ENCODE measurements around the gene PALLD.

The PALLD gene

GRCh38 chr4:168863719-168864647, 367.1 kb downstream of the PALLD start:
- Histone ChIP-seq H3K4me3 (ENCODE audit: low read depth, low read length) (no peak overlapping the region), H3K9me3 (ENCODE audit: control insufficient read depth, insufficient read depth, low read length) (no peaks in the 10 kb centered on the region), H3K27me3 (ENCODE audit: control insufficient read depth, insufficient read depth, low read length) (no peaks in the 10 kb centered on the region), H3K4me1 (ENCODE audit: control insufficient read depth, insufficient read depth, low read length) (peaks cover 20% of the 10 kb centered on the region), H3K27ac (ENCODE audit: low read depth, low read length) (no peak overlapping the region), H3K9ac (ENCODE audit: low read depth, low read length) (no peak overlapping the region), H3K36me3 (ENCODE audit: control insufficient read depth, insufficient read depth, low read length) (no peaks in the 10 kb centered on the region; the same call in 1 of the 2 replicates)

GRCh38 chr4:168864821-168865541, 368.1 kb downstream of the PALLD start:
- Histone ChIP-seq H3K9ac (ENCODE audit: low read depth, low read length) (no peak overlapping the region), H3K27ac (ENCODE audit: low read depth, low read length) (peak overlapping the region; percentile 61), H3K27me3 (ENCODE audit: control insufficient read depth, insufficient read depth, low read length) (no peaks in the 10 kb centered on the region), H3K9me3 (ENCODE audit: control insufficient read depth, insufficient read depth, low read length) (no peaks in the 10 kb centered on the region), H3K36me3 (ENCODE audit: control insufficient read depth, insufficient read depth, low read length) (no peaks in the 10 kb centered on the region; the same call in 1 of the 2 replicates), H3K4me1 (ENCODE audit: control insufficient read depth, insufficient read depth, low read length) (peaks cover 20% of the 10 kb centered on the region), H3K4me3 (ENCODE audit: low read depth, low read length) (no peak overlapping the region)

GRCh38 chr4:168865854-168866253, 369.0 kb downstream of the PALLD start:
- no peaks in the 10 kb centered on the region; the same call in 1 of the 2 replicates for H3K36me3 ChIP-seq (ENCODE audit: control insufficient read depth, insufficient read depth, low read length)
- no peak overlapping the region for H3K27ac ChIP-seq (ENCODE audit: low read depth, low read length)
- H3K4me1 ChIP-seq (ENCODE audit: control insufficient read depth, insufficient read depth, low read length): peaks cover 20% of the 10 kb centered on the region
- H3K4me3 ChIP-seq (ENCODE audit: low read depth, low read length): no peak overlapping the region
- no peak overlapping the region for H3K9ac ChIP-seq (ENCODE audit: low read depth, low read length)
- H3K9me3 ChIP-seq (ENCODE audit: control insufficient read depth, insufficient read depth, low read length): no peaks in the 10 kb centered on the region
- H3K27me3 ChIP-seq (ENCODE audit: control insufficient read depth, insufficient read depth, low read length): no peaks in the 10 kb centered on the region

- peaks cover 20% of the 10 kb centered on the region for H3K4me1 ChIP-seq (ENCODE audit: control insufficient read depth, insufficient read depth, low read length)
Observed at GRCh38 chr4:168866635-168867034, 369.8 kb downstream of the PALLD start.

GRCh38 chr4:168867128-168867527, 370.3 kb downstream of the PALLD start:
- H3K9me3 ChIP-seq (ENCODE audit: control insufficient read depth, insufficient read depth, low read length): no peaks in the 10 kb centered on the region
- no peak overlapping the region for H3K4me3 ChIP-seq (ENCODE audit: low read depth, low read length)
- no peak overlapping the region for H3K27ac ChIP-seq (ENCODE audit: low read depth, low read length)
- H3K9ac ChIP-seq (ENCODE audit: low read depth, low read length): no peak overlapping the region
- no peaks in the 10 kb centered on the region; the same call in 1 of the 2 replicates for H3K36me3 ChIP-seq (ENCODE audit: control insufficient read depth, insufficient read depth, low read length)
- H3K4me1 ChIP-seq (ENCODE audit: control insufficient read depth, insufficient read depth, low read length): peaks cover 20% of the 10 kb centered on the region
- no peaks in the 10 kb centered on the region for H3K27me3 ChIP-seq (ENCODE audit: control insufficient read depth, insufficient read depth, low read length)

More at GRCh38 chr4:168866635-168867034, 369.8 kb downstream of the PALLD start:
- Histone ChIP-seq H3K27ac (ENCODE audit: low read depth, low read length) (no peak overlapping the region), H3K9me3 (ENCODE audit: control insufficient read depth, insufficient read depth, low read length) (no peaks in the 10 kb centered on the region), H3K9ac (ENCODE audit: low read depth, low read length) (no peak overlapping the region), H3K4me3 (ENCODE audit: low read depth, low read length) (no peak overlapping the region), H3K27me3 (ENCODE audit: control insufficient read depth, insufficient read depth, low read length) (no peaks in the 10 kb centered on the region), H3K36me3 (ENCODE audit: control insufficient read depth, insufficient read depth, low read length) (no peaks in the 10 kb centered on the region; the same call in 1 of the 2 replicates)

- H3K4me1 ChIP-seq (ENCODE audit: control insufficient read depth, insufficient read depth, low read length): peaks cover 19% of the 10 kb centered on the region
- H3K27ac ChIP-seq (ENCODE audit: low read depth, low read length): no peak overlapping the region
- H3K36me3 ChIP-seq (ENCODE audit: control insufficient read depth, insufficient read depth, low read length): no peaks in the 10 kb centered on the region
- H3K4me3 ChIP-seq (ENCODE audit: low read depth, low read length): no peak overlapping the region
- no peaks in the 10 kb centered on the region for H3K9me3 ChIP-seq (ENCODE audit: control insufficient read depth, insufficient read depth, low read length)
- H3K9ac ChIP-seq (ENCODE audit: low read depth, low read length): no peak overlapping the region
- no peaks in the 10 kb centered on the region for H3K27me3 ChIP-seq (ENCODE audit: control insufficient read depth, insufficient read depth, low read length)
Observed at GRCh38 chr4:168868044-168868781, 371.4 kb downstream of the PALLD start.

GRCh38 chr4:168868802-168869201, 371.9 kb downstream of the PALLD start:
- H3K36me3 ChIP-seq (ENCODE audit: control insufficient read depth, insufficient read depth, low read length): no peaks in the 10 kb centered on the region
- no peaks in the 10 kb centered on the region for H3K27me3 ChIP-seq (ENCODE audit: control insufficient read depth, insufficient read depth, low read length)
- peaks cover 17% of the 10 kb centered on the region for H3K4me1 ChIP-seq (ENCODE audit: control insufficient read depth, insufficient read depth, low read length)
- H3K9me3 ChIP-seq (ENCODE audit: control insufficient read depth, insufficient read depth, low read length): no peaks in the 10 kb centered on the region
- H3K4me3 ChIP-seq (ENCODE audit: low read depth, low read length): no peak overlapping the region
- H3K27ac ChIP-seq (ENCODE audit: low read depth, low read length): no peak overlapping the region
- no peak overlapping the region for H3K9ac ChIP-seq (ENCODE audit: low read depth, low read length)

- H3K27ac ChIP-seq (ENCODE audit: low read depth, low read length): no peak overlapping the region
- no peaks in the 10 kb centered on the region for H3K27me3 ChIP-seq (ENCODE audit: control insufficient read depth, insufficient read depth, low read length)
- H3K9ac ChIP-seq (ENCODE audit: low read depth, low read length): no peak overlapping the region
- no peaks in the 10 kb centered on the region for H3K9me3 ChIP-seq (ENCODE audit: control insufficient read depth, insufficient read depth, low read length)
- peaks cover 10% of the 10 kb centered on the region for H3K4me1 ChIP-seq (ENCODE audit: control insufficient read depth, insufficient read depth, low read length)
- no peak overlapping the region for H3K4me3 ChIP-seq (ENCODE audit: low read depth, low read length)
- no peaks in the 10 kb centered on the region for H3K36me3 ChIP-seq (ENCODE audit: control insufficient read depth, insufficient read depth, low read length)
Observed at GRCh38 chr4:168870004-168870403, 373.2 kb downstream of the PALLD start.

- Histone ChIP-seq H3K27me3 (ENCODE audit: control insufficient read depth, insufficient read depth, low read length) (peaks cover 4% of the 10 kb centered on the region), H3K36me3 (ENCODE audit: control insufficient read depth, insufficient read depth, low read length) (no peaks in the 10 kb centered on the region), H3K4me1 (ENCODE audit: control insufficient read depth, insufficient read depth, low read length) (0 out of 2 replicates have a peak, but pooled peaks cover 3% of the 10 kb centered on the region), H3K27ac (ENCODE audit: low read depth, low read length) (no peak overlapping the region), H3K9ac (ENCODE audit: low read depth, low read length) (no peak overlapping the region), H3K4me3 (ENCODE audit: low read depth, low read length) (no peak overlapping the region), H3K9me3 (ENCODE audit: control insufficient read depth, insufficient read depth, low read length) (no peaks in the 10 kb centered on the region)
Observed at GRCh38 chr4:168871632-168872031, 374.8 kb downstream of the PALLD start.

- H3K27me3 ChIP-seq (ENCODE audit: control insufficient read depth, insufficient read depth, low read length): peaks cover 24% of the 10 kb centered on the region
- no peaks in the 10 kb centered on the region for H3K4me1 ChIP-seq (ENCODE audit: control insufficient read depth, insufficient read depth, low read length)
- no peak overlapping the region for H3K9ac ChIP-seq (ENCODE audit: low read depth, low read length)
- H3K9me3 ChIP-seq (ENCODE audit: control insufficient read depth, insufficient read depth, low read length): no peaks in the 10 kb centered on the region
- no peak overlapping the region for H3K27ac ChIP-seq (ENCODE audit: low read depth, low read length)
- H3K36me3 ChIP-seq (ENCODE audit: control insufficient read depth, insufficient read depth, low read length): no peaks in the 10 kb centered on the region
- H3K4me3 ChIP-seq (ENCODE audit: low read depth, low read length): no peak overlapping the region
Observed at GRCh38 chr4:168874083-168874482, 377.2 kb downstream of the PALLD start.

All from HUES48 (cell line).